Measurements from ENCODE around the gene ZDHHC7.

ZDHHC7 gene

GRCh38 chr16:85025781-85026653, 14.7 kb upstream of the ZDHHC7 start:
- in situ Hi-C loops (cut with HindIII; ENCODE audit: low sequenced_read_pairs), result no loop called here

GRCh38 chr16:85019659-85020245, 8.4 kb upstream of the ZDHHC7 start:
- in situ Hi-C loops (cut with HindIII; ENCODE audit: low sequenced_read_pairs), result no loop called here

GRCh38 chr16:85018529-85019236, 7.3 kb upstream of the ZDHHC7 start:
- in situ Hi-C loops (cut with HindIII; ENCODE audit: low sequenced_read_pairs), result no loop called here

GRCh38 chr16:85017633-85018032, 6.3 kb upstream of the ZDHHC7 start:
- in situ Hi-C loops (cut with HindIII; ENCODE audit: low sequenced_read_pairs), result no loop called here

- in situ Hi-C loops (cut with HindIII; ENCODE audit: low sequenced_read_pairs), result no loop called here
Observed at GRCh38 chr16:85017151-85017550, 5.8 kb upstream of the ZDHHC7 start.

GRCh38 chr16:85015481-85016187, 4.3 kb upstream of the ZDHHC7 start:
- in situ Hi-C loops (cut with HindIII; ENCODE audit: low sequenced_read_pairs), result no loop called here

- in situ Hi-C loops (cut with HindIII; ENCODE audit: low sequenced_read_pairs), result no loop called here
Observed at GRCh38 chr16:85014311-85014710, 3.0 kb upstream of the ZDHHC7 start.

GRCh38 chr16:85011846-85012284, 530 bp upstream of the ZDHHC7 start:
- in situ Hi-C loops (cut with HindIII; ENCODE audit: low sequenced_read_pairs), result no loop called here

- in situ Hi-C loops (cut with HindIII; ENCODE audit: low sequenced_read_pairs), result no loop called here
Observed at GRCh38 chr16:85010446-85010930, 847 bp downstream of the ZDHHC7 start.

- in situ Hi-C loops (cut with HindIII; ENCODE audit: low sequenced_read_pairs), result no loop called here
Observed at GRCh38 chr16:85008271-85008670, 3.1 kb downstream of the ZDHHC7 start.

- in situ Hi-C loops (cut with HindIII; ENCODE audit: low sequenced_read_pairs), result no loop called here
Observed at GRCh38 chr16:85007496-85008214, 3.7 kb downstream of the ZDHHC7 start.

- in situ Hi-C loops (cut with HindIII; ENCODE audit: low sequenced_read_pairs), result no loop called here
Observed at GRCh38 chr16:85006639-85007038, 4.7 kb downstream of the ZDHHC7 start.

- in situ Hi-C loops (cut with HindIII; ENCODE audit: low sequenced_read_pairs), result no loop called here
Observed at GRCh38 chr16:85005285-85006069, 5.9 kb downstream of the ZDHHC7 start.

- in situ Hi-C loops (cut with HindIII; ENCODE audit: low sequenced_read_pairs), result no loop called here
Observed at GRCh38 chr16:85004587-85005205, 6.6 kb downstream of the ZDHHC7 start.

GRCh38 chr16:85003725-85004586, 7.4 kb downstream of the ZDHHC7 start:
- in situ Hi-C loops (cut with HindIII; ENCODE audit: low sequenced_read_pairs), result no loop called here

- in situ Hi-C loops (cut with HindIII; ENCODE audit: low sequenced_read_pairs), result no loop called here
Observed at GRCh38 chr16:85003076-85003475, 8.3 kb downstream of the ZDHHC7 start.

GRCh38 chr16:85002608-85003007, 8.7 kb downstream of the ZDHHC7 start:
- in situ Hi-C loops (cut with HindIII; ENCODE audit: low sequenced_read_pairs), result no loop called here

- in situ Hi-C loops (cut with HindIII; ENCODE audit: low sequenced_read_pairs), result no loop called here
Observed at GRCh38 chr16:85002099-85002541, 9.2 kb downstream of the ZDHHC7 start.
